GM21619 (cell line): ENCODE data around the gene MTOR.
"Not testable (repeated sequence)": the region's sequence is repeated elsewhere in the genome, so short reads cannot be mapped to it uniquely, and the experiment has no call there.

Experiments
- ATAC-seq: cut with Tn5 transposase; IDR thresholded peaks from one replicate; pipeline ENCODE4 v1.9.1; 2021; ENCODE audit not compliant: unreplicated experiment

MTOR gene

DNA sequence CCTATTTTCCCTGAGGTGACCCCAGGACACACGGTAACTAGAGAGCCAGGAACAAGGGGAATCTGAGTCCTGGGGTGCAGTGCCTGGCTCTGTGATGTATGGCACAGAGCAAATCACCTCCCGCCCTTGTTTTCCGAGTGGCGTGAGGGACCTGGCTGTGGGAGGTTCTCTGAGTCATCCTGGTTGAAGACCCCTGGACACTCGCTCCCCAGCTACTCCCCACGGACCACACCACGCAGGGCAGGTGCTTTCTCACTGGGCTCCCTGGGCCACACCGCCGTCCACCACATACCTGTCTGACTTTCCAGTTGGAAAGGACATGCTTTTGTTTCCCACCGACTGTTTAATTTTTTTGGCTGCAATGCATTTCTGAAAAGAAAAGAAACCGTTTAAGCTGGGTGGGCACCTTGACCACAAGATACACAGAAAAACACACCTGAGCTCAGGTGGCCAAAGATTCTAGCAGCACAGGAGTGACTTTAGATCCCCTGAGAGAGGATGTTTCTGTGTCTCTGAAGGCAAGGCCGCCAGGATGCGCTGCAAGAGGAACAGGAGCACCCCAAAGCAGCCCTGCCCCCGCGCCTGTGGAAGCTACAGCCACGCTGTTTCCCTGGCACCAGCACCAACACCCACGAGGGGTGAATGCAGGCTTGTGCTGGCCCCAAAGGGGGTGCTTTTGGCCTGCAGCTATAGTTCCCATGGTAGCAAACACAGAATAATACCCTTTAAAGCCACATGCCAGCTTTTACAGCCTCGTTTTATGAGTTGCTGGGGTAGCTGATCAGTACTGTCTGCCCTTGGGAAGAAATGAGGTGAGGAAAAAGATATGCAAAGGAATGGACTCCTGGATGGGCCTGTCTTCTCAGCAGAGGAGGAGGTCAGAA lies 194.4 kb downstream of the MTOR start:
- ATAC-seq = no peak

DNA sequence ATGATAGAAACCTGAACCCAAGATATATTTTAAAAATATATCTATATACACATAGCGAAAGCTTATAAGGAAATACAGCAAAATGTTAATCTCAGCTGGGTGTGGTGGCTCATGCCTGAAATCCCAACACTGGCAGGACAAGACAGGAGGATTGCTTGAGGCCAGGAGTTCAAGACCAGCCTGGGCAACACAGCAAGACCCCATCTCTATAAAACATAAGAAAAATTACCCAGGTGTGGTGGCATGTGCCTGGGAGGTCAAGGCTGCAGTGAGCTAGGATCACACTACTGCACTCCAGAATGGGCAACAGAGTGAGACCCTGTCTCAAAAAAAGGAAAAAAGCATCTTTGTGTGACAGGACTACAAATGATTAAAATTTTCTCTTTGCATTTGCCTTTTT lies 196.6 kb downstream of the MTOR start:
- ATAC-seq = no peak

DNA sequence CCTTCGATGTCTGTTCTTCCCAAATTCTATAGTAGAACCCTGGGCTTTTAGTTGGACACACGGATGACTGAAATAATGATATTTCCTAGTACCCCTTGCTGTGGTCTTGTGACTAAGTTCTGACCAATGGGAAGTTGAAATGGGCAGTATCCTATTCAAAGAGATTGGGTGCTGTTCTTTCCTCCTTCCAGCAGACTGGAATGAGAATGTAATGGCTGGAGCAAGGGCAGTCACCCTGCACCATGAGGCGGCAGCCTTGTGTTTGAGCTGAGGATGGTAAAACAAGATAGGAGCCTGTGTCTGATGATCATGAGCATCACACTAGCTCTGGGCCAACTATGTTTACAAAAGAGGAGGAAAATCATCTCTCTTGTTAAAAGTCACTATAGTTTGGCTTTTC lies 197.4 kb downstream of the MTOR start:
- no peak for ATAC-seq

DNA sequence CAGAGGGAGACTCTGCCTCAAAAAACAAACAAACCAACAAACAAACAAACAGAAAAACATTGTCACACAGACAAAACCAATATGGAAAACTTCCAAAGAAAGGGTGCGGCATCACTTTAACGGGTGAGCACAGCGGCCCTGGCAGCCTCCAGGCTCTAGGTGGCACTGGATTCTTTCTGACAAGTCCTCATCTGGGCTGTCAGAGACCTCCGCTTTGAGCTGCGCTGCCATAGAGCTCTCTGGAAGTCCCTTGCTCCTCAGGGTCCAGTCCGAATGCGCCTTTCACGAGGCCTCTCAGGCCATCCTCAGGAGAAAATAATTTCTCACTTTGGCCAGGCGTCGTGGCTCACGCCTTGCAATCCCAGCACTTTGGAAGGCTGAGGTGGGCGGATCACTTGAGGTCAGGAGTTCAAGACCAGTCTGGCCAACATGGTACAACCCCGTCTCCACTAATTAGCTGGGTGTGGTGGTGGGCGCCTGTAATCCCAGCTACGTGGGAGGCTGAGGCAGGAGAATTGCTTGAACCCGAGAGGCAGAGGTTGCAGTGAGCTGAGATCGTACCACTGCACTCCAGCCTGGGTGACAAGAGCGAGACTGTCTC lies 198.3 kb downstream of the MTOR start:
- not testable (repeated sequence) for ATAC-seq

GRCh38 chr1:11062965-11063401 lies 199.4 kb downstream of the MTOR start:
- no peak for ATAC-seq

GRCh38 chr1:11061652-11062365 lies 200.5 kb downstream of the MTOR start:
- ATAC-seq = no peak

DNA sequence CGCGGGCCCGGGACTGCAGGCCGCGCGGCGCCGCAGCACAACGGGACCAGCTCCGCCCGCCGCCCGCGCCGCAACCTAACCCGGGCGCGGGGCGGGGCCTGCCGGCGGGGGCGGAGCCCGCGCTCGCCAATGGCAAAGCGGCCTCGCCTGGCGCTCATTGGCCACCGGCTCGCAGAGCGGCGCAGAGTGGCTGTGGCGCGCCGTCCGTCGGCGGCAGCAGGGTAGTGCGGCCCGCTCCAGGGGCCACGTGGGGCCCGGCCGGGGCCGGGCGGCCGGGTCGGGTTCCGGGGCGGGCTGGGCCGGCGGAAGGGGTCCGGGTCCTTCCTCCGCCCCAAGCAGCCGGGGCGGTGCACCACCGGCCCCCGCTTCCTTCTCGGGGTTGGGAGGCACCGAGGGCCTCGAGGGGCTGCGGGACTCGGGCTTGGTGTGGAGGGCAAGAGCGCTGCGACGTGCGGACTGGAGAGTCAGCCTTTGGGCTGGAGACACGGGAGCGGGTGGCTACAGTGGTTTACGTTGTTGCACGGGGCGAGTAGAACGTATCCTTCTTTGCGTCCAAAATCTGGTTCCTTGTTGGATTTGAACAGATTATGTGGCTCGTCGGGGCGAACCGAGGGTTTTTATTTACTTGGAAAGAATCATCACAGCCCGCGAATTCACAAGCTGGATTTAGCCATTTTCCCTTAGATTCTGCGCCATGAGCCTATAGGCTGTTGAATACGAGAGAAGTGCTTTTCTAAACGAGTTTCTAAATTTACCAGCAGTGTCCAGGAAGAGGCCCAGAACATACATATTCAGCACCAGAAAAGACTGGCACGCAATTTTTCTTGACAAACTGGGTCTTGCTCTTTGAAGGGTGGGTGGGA lies 202.2 kb downstream of the MTOR start, which contains the start of gene SRM:
TSS of gene SRM (minus strand) at position 51 of the 863 bp plus-strand sequence. CDS start 75 bp downstream, outside the sequence.
- ATAC-seq = peak; percentile 86

GRCh38 chr1:11059155-11059967 lies 203.0 kb downstream of the MTOR start:
- ATAC-seq = peak; percentile 11

- no peak for ATAC-seq
Measured at GRCh38 chr1:11058595-11059154, 203.7 kb downstream of the MTOR start.

GRCh38 chr1:11058026-11058425 lies 204.3 kb downstream of the MTOR start:
- ATAC-seq = no peak

DNA sequence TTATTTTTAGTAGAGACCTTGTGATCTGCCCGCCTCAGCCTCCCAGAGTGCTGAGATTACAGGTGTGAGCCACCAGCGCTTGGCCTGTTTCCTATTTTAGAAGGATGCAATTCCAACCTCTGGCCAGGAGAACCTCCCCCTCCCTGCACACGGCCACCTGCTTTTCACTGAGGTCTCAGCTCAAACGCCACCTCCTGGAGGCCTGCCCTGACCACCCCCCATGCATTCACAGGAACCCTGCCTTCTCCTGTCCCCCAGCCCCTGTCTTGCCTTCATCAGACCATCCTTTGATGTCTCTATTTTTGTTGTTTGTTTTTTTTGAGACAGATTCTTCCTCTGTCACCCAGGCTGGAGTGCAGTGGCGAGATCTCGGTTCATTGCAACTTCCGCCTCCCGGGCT lies 204.9 kb downstream of the MTOR start:
- no peak for ATAC-seq
